Non-pigmented ciliary epithelial cell (primary cell): ENCODE measurements around the gene KRT75.
"Not testable (repeated sequence)": the region's sequence is repeated elsewhere in the genome, so short reads cannot be mapped to it uniquely, and the experiment has no call there.

Source experiments
- DNase-seq: peaks from one replicate; pipeline ENCODE4 v3.0.0-alpha.2; 2010; ENCODE audit warnings: low read depth

Gene KRT75

DNA sequence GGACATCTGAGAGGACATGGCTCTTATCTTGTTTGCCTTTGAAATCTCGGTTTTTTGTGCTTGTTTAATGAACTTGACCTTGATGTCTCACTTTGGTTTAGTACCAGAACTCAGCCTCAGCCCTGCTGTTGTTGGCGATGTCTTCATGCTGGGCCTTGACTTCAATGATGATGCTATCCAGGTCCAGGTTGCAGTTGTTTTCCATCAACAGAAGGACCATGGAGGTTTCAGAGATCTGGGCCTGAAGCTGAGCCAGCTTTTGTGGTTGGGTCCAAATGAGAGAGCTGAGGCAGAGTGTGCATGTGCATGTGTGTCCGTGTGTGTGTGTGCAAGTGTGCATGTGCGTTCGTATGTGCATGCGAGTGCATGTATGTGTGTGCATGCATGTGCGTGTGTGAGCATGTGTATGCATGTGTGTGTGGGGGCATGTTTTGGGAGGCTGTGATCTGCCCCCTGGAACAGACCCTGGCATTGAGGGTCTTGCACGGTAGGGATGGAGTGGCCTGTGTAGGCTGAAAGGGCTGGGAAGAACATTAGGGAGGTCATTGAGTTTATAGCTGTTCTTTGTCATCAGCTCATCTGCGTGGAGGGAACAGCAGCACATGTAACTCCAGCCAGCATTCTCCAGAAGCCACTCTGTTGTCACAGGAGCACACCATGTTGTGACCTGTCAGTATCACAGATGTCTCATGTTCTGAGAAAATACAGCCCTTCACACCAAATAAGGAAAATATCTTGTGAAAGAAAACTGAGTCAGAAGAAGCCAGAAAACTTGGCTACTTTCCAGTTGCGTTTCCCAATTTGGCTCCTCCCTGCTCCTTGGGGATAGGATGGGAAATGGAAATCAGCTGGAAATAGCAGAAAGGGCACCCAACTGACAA is 18.1 kb downstream of the KRT75 start:
- peak; percentile 30 for DNase-seq

DNA sequence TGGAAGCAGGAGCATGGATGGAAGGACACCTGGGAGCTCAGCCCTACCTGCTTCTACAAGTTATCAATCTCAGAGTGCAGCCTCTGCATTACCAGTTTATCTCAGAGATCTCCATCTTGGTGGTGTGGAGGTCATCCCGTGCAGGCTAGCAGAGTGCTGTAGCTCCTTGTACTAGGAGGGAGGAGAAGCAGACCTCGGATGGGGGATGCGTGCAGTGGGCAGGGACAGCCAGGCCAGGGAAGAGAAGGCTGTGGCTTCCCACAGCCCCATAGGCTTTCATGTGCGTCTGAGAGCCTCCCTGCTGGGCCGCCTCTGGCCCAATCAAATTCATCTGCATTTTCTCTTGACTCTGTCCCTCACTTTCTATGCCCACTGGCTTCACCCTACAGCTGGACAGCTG is 19.2 kb downstream of the KRT75 start:
- no peak for DNase-seq

DNA sequence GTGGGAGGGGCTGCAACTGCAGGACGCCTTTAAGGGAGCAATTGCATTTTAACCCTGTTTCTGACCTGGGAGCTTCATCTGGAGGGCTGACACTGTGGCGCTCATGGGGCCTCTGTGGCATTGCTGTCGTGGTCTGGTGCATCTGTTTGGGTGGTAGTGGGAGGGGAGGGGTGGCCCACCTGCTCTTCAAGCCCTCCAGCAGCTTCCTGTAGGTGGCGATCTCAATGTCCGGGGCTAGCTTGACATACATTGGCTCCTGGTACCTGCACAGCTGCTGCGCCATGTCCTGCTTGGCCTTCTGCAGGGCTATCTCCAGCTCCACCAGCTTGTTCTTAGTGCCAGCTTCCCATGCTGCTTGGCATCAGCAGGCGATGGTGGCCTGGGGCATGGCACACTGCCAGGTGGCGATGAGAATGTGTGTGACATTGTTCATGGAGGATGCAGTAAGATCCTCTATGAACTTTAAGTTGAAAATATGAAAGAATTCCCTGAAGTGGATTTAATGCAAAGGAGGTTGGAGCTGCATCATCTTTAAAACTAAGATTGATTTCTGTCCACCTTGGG is 20.3 kb downstream of the KRT75 start:
- DNase-seq, result no peak

DNA sequence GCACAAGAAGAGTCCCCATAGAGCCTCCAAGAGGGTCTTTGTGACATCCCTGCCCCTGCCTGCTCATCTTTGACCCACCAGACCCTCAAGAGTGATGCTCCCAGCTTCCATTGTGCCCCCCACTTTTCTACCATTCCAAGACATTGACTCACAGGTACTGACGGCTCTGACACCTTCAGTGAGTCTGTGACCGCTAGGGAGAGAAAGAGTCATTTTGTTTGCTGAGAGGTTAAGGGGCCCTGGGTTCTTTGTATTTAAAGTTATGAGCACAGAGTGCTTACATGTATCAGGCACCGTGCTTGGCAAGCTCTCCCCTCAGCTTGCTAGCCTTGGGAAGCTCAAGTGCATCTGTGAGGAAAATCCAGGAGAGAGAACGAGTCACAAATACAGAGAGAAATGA is 21.0 kb downstream of the KRT75 start:
- DNase-seq, result no peak

DNA sequence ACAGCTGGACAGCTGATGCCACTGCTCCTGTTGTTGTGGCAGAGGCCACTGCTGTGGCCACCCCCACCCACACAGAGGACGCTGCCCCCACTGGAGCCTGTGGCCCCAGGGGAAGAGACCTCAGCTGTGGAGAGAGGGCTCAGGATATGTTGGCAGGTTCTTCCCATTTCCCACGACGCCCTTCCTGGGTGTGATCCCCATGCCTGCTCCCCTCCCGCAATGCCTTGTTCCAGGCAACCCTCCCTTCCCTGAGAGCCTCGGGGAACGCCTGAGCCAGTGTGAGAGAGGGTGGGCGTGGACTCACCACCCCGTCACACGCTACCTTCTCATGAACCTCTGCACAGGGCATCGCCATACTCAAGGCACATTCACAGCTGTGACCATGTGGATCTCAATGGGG is 22.4 kb downstream of the KRT75 start:
- DNase-seq, result no peak

DNA sequence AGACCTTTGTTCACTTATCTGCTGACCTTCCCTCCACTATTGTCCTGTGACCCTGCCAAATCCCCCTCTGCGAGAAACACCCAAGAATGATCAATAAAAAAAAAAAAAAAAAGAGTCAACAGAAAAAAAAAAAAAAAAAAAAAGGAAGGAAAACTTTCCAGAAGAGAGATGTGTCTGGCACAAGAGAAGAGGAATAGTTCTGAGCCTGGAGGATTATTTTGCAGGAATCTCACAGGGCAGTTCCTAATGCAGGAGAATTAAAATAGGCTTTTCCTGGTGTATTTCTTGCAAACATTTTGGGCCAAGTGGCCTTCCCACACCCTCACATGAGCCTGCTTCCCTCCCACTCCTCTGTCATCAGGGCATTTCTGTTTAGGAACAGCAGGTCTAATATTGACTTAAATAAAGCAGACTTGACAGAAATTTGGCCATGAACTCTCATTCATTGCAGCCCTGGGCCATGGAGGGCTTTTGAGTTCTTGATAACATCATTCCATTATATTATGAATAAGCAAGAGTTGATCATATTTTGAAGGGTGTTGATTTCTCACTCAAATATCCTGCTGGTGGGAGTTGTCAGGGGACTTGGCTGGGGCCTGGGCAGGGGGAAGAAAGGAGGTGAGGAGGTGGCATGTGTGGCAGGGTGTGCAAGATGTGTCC is 23.5 kb downstream of the KRT75 start:
- not testable (repeated sequence) for DNase-seq

DNA sequence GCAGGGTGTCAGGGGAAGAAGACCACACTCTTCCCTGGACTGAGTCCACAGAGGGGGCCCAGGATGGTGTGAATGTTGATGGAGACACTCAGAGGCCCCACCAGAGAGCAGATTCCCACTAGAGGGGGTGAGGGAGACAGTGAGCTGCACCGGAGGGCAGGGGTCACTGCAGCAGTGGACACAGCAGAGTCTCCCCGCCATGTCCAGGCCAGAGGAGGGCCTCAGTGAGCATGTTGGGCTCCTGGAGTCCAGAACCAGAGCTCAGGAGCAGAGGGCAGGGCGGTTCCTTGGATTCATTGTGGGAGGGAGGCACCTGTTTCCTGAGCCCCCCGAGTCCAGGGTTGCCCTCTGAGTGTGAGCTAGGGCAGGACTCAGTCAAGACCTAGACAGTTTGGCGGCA is 26.3 kb downstream of the KRT75 start:
- no peak for DNase-seq

DNA sequence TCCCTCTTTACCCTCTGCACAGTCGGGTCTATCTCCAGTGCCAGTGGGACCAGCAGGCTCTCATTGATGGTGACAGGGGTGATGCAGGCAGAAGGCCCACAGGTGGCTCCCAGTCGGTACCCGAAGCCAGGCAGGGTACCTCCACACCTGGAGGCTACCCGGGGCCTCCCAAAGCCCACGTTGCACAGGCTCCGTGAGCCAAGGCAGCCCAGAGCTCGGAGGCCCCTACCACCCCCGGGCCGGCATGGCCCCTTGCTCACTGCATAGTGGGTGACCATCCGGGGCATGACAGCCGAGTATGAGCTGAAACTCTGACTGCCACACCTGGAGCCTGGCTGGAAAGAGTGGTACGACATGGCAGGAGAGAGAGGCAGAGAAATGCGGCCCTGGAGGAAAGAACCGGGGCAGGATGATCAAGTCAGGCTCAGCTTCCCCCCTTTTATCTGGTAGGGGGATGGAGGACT is 28.2 kb downstream of the KRT75 start, which contains the start of gene KRT82:
TSS of gene KRT82 (minus strand) at position 414 of the 464 bp plus-strand sequence. CDS start at position 356, 58 bp downstream.
- DNase-seq, result no peak

DNA sequence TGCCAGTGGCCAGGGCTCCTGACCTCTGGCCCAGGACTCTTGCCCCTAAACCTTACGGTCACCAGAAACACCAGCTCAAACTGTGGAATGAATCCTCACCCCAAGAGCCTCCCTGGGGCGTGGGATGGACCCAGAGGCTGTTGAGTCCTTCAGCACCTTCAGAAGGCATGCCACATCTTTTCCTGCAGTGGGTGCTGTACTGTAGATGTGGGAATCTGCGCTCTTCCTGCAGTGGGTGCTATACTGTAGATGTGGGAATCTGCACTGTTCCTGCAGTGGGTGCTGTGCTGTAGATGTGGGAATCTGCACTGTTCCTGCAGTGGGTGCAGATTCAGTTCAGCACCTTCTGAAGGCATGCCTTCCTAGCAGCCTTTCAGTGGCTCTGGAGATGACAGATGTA is 29.2 kb downstream of the KRT75 start:
- no peak for DNase-seq

DNA sequence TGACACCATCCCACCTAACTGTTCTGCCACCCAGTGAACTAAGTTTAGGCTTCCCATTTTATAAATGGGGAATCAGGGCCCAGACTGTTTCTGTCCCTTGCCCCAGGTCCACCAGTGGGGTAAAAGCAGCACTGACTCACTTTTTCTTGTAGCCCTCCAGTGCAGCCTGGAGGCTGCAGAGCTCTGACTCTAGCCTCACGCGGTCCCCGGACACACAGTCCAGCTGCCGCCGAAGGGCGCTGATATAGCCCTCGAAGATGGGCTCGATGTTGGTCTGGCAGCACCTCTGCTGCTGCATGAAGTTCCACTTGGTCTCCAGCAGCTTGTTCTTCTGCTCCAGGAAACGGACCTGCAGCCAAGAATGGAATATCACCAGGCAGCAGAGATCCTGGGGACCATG is 30.6 kb downstream of the KRT75 start:
- no peak for DNase-seq

DNA sequence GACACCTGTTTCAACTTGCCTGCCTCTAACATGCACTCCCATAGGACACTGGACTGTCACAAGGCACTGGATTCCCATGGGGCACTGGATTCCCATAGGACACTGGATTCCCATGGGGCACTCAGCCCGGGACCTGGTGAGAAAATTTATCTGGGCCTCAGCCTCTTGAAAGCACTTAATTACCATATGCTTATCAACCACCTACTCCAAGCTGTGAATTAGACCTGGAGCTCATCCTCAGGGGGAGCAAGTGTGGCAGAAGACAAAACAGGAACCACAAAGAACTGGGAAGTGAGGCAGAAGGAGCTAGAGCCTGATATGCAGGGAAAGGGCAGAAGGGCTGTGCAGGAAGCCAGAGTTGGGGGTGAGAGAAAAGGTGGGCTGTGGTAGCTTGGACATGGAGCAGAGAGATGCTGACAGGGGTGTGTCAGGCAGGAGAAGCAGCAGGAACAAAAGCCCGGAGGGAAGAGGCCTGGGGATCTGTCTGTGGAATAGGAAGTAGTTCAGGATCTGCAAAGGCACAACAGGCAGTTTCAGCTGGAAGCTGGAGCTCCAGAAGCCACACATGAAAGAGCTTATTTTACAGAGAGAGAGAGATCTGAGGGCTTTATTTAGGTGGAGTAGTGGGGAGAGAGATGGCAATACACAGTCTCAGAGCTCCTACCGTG is 31.2 kb downstream of the KRT75 start:
- DNase-seq, result no peak

DNA sequence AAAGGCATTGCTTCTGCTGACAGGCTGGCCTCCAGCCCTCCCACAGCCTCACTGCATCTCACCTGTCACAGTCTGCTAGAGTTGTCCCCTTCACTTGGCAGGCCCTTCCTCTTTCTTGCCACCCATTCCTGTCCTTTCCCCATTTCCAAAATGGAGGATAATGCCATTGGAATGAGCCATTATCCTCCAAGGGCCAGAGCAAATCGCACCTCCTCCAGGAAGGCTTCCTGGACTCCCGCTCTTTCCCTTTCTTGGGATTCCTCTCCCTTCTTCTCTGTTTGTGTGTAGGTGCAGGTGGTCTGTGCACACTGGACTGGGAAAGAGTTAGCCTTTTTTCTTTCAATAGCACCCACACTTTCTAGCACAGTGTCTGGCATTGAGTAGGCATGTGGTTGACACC is 31.8 kb downstream of the KRT75 start:
- no peak for DNase-seq

DNA sequence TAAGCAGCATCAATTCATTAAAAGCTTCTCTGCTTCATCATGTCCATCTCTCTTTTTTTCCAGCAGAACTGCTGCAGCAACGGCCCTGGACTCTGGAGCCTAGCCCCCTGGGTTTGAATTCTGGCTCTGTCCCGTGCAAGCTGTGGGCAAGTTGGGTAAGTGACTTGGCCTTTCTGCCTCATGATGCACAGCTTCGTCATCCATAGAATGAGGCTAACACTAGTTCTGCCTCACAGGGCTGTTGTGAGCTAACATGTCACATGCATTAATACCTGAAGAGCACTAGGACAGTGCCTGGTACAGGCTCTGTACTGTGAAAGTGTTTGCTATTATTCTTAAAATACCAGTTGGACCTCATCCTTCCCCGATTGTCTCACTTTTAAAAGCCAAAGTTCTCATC is 32.2 kb downstream of the KRT75 start:
- DNase-seq, result no peak

DNA sequence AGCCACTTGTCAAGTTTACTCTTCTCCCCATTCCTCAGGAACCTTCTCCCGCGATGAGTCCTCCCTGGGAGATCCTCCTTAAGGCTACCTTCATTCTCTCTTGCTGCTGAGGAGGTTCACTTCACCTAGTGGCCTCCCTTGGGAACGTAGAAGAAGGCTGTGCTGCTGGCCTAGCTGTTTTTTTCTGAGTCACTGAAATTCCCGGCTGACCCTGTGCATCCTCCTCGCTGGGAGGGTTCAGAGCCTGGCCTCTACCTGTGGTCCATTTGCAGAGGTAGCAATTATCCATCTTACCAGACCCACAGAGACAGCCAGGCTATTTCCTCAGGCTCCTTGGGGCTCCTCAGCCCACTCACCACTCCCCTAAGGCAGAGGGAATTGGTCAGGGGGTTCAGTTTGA is 32.6 kb downstream of the KRT75 start:
- no peak for DNase-seq

DNA sequence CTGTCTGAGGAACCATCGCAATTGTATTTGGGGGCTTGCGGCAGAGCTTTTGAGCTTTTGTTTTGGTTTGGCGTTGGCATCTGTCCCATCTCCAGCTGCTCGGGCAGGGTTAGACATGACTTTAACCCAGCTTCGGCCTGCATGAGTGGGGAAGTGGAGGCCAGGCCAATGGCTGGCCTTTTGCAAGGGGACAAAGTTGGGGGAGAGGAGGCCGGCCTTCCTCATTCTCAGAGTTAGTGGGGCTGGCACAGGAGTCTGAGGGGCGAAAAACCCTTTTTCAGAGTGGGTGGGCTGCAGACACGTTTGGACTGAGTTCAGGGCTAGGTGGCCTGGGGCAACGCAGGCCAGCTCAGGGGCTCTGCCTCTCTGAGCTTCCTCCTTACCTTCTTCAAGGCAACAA is 33.3 kb downstream of the KRT75 start:
- no peak for DNase-seq

DNA sequence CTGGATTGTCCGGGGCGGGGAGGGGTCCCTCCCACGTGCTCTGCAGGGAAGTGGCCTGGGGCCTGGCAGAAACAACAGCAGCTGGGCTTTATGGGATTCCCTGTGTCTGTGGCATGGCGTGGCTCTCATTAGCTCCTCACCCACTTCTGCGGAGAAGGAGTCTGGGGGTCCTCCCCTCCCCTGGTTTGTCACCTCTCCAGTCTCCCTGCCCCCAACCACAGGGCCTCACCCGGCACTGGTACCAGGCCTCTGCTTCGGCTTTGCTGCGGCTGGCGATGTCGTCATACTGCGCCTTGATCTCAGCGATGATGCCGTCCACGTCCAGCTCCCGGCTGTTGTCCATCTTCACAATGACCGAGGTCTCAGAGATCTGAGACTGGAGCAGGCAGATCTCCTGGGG is 34.4 kb downstream of the KRT75 start:
- DNase-seq, result no peak

DNA sequence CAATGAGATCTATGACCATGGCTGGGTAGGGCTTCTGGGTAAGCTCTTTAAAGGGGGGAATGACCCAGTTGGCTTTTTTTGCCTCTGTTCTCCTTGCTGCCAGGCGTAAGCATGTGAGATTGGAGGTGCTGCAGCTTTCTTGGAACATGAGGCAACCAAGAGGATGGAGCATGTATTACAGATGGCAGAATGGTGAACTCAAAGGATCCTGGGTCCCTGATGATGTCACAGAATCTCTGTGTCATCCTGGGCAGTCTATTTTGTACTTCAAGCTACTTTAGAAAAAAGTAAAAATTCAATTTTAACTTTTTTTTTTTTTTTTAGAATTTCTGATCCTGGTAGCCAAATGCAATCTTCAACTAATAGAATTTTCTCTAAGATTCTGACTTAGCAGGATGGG is 36.0 kb downstream of the KRT75 start:
- no peak for DNase-seq

DNA sequence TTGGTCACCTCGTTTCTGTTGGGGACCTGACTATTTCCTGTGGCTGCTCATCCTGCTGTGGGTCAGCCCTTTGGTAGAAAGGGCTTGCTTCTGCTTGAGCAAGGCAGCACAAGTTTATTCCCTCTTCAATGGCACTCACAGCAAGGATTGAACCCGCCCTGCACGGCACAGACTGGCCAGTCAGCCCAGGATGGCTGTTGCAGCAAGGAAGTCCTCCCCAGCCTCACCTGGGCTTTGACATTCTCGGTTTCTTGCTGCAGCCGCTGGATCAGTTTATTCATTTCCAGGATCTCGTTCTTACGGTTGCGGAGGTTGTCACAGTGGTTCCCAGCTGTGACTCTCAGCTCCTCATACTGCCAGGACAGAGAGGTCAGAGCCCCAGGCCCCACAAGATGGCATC is 37.5 kb downstream of the KRT75 start:
- DNase-seq, result no peak

DNA sequence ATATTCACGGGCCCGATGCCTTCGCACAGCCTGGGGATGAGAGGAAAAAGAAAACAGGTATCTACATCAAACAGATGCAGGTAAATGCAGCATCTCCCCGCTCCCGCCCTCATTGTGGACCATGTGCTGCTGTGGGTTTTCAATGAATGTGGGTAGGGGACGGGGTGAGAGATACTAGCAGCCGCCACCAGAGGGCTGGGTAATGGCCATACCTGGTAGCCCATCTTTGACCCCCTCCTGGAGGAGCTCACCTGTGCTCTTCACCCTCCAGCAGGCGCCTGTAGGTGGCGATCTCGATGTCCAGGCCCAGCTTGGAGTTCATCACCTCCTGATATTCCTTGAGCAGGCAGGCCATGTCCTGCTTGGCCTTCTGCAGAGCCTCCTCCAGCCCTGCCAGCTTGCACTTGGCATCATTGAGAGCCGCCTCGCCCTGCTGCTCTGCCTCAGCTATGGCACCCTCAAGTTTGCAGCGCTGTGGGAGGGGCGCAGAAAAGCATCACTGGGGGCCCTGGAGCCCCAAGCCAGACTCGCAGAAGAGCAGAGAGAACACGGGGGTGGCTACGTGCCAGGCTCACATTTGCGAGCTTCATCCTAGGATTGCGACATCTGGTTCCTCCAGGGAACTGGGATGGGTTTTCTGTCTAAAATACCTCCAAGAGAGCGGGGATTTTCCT is 38.3 kb downstream of the KRT75 start:
- DNase-seq, result no peak

DNA sequence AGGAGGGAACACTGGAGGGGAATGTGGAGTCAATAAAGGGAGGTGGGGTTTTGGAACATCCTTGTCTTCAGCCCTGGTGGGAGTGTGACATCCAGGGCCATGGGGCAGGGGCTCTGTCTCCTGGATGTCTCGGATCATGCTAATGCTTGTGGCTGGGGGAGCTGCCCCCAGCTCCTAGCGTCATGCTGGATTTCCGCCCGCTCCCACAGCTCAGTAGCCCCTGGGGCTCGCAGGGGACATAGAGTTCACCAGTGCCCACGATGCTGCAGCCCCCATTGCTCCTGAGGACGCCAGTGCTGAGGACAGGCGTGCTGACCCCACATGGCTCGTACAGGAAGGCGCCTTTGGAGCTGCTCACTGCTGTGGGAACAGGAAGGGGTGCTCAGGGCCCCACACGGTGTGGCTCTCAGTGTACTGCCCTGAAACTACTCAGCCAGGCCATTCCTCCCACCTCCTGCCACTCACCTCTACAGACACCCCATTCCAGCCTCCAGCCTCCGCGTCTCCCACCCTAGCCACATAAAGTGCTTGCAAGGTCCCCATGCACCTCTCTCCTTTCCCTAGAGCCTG is 39.2 kb downstream of the KRT75 start:
- no peak for DNase-seq

DNA sequence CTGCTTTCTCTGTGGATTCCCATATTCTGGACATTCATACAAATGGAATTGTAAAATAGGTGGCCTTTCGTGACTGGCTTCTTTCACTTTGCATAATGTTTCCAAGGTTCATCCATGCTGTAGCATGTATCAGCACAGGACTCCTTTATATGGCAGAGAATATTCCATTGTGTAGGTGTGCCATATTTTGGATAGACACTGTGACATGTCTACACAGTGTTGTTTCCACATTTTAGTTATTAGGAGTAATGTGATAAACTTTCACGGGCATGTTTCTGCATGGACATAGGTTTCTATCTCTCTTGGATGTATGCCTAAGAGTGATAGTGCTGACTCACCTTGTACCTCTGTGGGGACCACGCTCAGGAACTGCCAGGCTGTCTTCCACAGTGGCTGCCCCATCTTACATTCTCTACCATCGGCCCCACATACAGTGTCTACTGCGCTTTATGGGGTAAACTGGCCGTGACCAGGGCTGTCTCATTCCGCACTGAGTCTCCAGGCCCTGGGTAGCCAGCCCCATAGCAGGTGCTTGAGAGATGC is 41.6 kb downstream of the KRT75 start:
- no peak for DNase-seq
